Measurements from ENCODE around the gene MALAT1.
"Not testable (repeated sequence)": the region's sequence is repeated elsewhere in the genome, so short reads cannot be mapped to it uniquely, and the experiment has no call there.

The MALAT1 gene

DNA sequence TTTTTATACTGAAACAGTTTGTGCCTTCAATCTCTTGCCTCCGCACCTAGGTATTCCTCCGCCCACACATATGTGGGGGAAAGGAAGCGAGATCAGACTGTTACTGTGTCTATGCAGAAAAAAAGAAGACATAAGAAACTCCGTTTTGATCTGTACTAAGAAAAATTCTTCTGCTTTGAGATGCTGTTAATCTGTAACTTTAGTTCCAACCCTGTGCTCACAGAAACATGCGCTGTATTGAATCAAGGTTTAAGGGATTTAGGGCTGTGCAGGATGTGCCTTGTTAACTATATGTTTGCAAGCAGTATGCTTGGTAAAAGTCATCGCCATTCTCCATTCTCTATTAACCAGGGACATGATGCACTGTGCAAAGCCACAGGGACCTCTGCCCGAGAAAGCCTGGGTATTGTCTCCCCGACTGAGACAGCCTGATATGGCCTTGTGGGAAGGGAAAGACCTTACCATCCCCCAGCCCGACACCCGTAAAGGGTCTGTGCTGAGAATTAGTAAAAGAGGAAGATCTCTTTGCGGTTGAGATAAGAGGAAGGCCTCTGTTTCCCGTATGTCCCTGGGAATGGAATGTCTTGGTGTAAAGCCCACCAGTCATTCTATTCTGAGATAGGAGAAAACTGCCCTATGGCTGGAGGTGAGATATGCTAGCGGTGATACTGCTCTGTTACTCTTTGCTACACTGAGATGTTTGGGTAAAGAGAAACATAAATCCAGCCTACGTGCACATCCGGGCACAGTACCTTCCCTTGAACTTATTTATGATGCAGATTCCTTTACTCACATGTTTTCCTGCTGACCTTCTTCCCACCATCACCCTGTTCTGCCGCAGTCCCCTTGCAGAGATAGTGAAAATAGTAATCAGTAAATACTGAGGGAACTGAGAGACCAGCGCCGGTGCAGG is 24.1 kb downstream of the MALAT1 start:
- peak; percentile 48 to 72 (median 66) for DNase-seq

DNA sequence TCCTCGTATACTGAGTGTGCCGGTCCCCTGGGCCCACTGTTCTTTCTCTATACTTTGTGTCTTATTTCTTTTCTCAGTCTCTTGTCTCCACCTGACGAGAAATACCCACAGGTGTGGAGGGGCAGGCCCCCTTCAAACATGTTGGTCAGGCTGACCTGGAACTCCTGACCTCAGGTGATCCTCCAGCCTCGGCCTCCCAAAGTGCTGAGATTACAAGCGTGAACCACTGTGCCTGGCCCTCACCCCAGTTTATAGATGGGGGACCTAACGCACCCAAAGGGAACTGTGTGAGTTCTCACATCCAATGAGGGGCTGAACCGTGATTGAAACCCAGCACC is 24.8 kb downstream of the MALAT1 start:
- not testable (repeated sequence) for DNase-seq

DNA sequence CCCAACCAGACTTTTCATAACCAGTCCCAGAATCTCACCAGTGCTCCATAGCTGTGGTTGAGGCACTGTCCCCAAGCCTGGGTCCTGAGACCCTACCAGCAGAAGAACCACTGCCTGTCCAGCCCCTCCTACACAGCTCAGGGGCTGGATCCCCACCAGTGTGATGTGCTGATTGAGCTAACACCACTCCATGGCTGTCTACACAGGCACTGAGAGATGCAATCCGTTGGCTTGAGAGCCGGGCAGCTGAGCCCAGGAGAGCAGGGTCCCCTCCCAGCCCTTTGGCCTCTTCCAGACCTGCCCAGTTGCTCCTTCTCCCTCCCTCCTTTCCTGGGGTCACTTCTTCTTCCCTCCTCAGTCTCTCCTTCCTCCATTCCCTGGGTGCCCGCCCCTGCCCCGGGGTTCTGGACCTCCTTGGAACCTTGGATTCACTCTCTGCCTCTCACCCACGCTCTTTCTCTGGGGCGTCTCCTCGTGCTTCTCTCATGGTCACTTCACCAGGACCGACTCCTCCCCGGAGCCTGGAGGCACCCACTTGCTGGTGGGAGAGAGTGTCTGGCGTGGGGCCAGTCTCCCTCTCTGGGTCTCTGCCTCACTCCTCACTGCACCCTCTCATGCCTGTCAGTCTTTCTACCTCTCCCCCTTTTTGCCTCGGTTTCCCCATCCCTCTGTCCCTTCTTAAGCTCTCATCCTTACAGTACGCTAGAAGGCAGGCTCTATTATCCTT is 25.3 kb downstream of the MALAT1 start:
- peak in 2 of 4 experiments; percentile 23 to 34 for DNase-seq

DNA sequence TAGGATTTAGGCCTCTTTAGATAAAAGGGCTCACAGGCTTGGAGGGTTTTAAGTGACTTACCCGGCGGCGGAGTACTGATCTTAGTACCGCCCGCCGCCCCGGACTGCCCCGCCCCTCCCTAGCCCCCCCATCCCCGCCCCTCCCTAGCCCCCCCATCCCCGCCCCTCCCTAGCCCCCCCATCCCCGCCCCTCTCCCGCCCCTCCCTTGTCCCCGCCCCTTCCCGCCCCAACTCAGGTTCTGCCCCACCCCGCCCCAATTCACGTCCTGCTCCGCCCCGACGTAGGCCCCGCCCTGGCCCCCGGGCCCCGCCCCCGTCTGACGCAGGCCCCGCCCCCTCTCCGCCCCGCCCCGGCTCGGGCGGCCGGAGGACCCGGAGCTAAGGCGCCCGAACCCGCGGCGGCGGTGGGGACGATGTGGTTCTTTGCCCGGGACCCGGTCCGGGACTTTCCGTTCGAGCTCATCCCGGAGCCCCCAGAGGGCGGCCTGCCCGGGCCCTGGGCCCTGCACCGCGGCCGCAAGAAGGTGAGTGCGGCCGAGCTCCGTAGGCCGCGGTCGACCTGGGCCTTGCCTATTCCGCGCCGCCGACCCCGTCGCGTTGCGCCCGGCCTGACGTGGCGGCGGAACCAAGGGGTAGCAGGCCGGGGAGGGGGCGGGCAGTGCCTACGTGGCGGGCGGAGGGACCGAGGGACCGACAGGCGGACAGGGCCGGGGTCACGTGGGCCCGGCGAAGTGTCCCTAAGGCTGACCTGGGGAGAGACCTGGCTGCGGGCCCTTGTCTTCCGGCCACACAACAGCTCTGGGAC is 26.1 kb downstream of the MALAT1 start, which contains the start of gene SCYL1:
SCYL1 (plus strand) TSS at position 343 of the 805 bp plus-strand sequence; CDS start at position 414, 71 bp downstream.
- peak; percentile 72 to 93 (median 84) for DNase-seq

DNA sequence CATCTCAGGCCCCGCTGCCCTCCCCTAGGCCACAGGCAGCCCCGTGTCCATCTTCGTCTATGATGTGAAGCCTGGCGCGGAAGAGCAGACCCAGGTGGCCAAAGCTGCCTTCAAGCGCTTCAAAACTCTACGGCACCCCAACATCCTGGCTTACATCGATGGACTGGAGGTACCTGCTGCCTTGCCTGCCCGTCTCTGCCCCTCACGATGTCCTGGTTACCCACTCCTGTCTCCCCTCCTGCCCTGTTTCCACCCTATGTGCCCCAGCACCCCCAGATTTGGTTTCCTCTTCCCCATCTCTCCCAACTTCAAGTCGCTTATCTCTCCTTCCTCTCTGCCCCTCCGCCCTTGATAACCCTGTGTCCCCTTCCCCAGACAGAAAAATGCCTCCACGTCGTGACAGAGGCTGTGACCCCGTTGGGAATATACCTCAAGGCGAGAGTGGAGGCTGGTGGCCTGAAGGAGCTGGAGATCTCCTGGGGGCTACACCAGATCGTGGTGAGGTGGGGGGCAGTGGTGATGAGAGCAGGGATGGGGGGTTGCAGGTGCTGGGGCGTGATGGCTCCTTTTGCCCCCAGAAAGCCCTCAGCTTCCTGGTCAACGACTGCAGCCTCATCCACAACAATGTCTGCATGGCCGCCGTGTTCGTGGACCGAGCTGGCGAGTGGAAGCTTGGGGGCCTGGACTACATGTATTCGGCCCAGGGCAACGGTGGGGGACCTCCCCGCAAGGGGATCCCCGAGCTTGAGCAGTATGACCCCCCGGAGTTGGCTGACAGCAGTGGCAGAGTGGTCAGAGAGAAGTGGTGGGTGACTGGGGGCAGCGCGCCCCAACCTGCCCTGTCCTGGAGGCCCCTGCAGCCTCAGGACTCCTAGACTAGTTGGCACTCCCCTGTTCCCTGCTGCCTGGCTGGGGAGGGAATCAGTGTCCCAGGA is 27.0 kb downstream of the MALAT1 start:
- DNase-seq, result peak in 1 of 4 experiments; percentile 1

DNA sequence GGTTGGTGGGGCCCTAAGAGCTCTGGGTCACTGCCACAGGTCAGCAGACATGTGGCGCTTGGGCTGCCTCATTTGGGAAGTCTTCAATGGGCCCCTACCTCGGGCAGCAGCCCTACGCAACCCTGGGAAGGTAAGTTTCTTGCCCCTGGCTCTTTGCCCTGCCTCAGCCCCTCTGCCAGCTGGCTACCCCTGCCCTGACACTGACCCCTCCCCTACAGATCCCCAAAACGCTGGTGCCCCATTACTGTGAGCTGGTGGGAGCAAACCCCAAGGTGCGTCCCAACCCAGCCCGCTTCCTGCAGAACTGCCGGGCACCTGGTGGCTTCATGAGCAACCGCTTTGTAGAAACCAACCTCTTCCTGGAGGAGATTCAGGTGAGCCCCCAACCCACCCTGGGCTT is 27.9 kb downstream of the MALAT1 start:
- DNase-seq, result peak in 1 of 4 experiments; percentile 0

DNA sequence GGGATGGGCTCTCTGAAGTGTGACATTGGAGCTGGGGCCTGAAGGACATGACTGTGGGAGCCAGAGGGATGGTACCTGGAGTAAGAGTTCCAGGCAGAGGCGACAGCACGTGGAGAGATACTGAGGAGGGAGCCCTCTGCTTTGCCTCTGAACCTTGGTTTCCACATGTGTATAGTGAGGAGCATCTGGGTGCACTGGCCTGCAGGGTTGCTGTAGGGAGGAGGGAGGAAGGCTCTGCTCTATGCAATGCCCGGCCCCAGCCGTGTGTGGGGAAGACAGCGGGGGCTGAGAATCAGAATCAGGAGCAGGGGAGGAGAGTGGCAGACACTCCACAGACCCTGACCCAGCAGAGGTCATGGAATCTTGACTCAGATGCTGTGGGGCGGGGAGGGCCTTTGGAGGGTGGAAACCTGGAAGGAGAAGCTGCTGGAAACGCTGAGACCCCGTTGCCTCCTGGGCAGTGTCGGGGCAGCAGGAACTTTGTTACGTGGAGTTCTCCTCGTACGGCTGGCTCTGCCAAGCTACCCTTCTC is 30.0 kb downstream of the MALAT1 start:
- DNase-seq, result peak in 1 of 4 experiments; percentile 0

DNA sequence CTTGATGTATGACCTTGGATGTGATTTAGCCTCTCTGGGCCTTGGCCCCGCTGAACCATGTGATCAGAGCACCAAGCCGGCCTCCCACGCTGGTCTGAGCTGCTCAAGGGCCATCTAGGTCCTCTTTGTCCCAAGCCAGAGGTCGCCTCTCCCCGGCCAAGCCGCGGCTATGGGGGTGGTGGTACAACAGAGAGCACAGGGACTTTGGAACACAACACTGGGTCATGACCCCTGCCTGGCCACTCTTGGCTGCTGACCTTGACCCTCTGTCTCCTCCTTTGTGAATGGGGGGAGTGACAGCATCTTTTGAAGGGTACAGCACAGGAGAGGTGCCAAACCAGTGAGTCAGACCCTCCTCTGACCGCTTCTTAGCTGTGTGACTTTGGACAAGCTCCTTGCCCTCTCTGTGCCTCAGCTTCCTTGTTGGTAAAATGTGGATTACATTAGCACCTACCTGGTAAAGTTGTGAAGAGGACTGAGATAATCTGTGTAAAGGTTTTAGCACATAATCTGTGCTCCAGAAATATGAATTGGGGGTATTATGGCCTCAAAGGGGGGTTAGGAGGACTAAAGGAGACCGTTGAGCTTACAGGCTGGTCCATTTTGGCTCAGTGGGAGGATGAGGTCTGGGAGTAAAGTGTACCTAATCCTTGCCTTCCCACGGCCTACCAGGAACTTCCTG is 30.8 kb downstream of the MALAT1 start:
- peak in 1 of 4 experiments; percentile 1 for DNase-seq

DNA sequence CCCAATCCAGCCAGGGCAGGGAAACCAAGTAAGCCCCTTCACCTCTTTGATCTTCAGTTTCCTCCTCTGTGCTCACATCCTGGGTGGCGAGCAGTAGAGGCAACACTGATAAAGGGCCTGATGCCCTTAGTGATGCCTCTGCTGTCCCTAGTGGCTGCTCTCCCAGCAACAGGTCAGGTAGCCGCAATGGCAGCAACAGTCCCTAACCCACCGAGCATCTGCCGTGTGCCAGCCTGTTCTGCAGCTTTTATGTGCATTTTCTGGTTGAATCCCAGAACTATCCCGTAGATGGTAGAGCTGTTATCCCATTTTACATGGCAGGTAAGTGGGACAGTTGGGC is 31.3 kb downstream of the MALAT1 start:
- peak in 1 of 4 experiments; percentile 2 for DNase-seq

DNA sequence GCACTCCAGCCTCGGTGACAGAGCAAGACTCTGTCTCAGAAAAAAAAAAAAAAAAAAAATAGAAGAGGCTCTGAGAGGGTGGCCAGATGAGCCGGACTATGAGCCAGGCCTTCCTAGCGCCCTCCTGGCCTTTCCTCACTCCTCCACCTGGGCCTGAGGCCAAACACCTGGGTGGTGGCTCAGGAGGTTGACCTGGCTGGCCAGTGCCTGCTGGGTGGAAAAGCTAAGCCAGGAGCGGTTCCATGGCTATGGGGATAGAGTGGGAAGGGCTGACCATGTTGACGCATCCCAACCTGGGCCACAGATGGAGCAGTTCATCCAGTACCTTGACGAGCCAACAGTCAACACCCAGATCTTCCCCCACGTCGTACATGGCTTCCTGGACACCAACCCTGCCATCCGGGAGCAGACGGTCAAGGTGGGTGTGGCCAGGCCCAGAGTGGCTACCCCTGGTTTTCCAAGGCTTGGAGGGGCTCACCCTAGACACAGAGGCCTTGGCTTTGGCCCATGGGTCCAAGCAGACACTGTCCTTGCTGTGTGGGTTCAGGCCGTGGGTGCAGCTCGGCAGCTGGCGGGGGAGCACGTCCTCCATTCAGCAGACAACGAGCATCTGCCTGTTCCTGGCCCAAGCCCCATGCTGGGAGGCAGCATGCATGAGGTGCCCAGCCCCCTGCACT is 33.7 kb downstream of the MALAT1 start:
- peak in 1 of 4 experiments; percentile 2 for DNase-seq

DNA sequence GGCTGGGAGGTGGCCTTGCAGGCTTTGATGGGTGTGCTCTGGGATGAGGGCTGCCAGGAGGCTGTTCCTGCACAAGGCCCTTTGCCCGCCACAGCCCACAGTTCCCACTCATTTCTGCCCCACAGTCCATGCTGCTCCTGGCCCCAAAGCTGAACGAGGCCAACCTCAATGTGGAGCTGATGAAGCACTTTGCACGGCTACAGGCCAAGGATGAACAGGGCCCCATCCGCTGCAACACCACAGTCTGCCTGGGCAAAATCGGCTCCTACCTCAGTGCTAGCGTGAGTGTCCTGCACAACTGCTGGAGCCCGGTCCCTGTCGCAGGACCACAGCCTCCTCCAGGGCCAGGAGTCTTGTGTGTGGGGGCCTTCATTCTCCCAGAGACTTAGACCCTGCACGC is 36.3 kb downstream of the MALAT1 start:
- peak in 1 of 4 experiments; percentile 0 for DNase-seq

DNA sequence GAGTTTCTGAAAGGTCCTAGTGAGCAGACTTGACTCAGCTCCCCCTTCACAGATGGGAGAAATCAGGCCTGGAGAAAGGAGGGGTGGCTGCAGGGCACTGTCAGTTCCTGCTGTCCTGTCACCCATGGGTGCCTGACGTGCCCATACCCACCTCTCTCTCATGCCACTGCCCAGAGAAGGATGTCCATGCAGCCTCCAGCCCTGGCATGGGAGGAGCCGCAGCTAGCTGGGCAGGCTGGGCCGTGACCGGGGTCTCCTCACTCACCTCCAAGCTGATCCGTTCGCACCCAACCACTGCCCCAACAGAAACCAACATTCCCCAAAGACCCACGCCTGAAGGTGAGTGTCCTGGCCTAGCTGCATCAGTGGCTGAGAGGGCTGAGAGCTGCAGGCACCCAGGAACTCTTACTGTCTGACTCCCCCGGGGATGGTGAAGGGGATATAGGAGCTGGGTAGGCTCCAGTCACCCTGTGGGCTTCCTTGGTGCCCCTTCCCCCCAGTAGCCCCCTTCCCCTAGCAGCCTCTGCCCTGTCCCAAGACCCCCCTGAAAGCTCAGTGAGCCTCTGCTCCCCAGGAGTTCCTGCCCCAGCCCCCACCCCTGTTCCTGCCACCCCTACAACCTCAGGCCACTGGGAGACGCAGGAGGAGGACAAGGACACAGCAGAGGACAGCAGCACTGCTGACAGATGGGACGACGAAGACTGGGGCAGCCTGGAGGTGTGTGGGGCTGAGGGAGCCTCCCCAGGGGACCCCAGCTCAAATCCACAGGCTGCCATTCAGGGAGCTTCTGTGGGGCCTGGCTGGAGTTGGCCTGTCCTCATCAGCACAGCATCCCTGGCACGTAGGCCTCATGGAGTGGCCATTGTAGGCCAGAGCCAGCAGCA is 37.8 kb downstream of the MALAT1 start:
- DNase-seq, result peak in 1 of 4 experiments; percentile 1

DNA sequence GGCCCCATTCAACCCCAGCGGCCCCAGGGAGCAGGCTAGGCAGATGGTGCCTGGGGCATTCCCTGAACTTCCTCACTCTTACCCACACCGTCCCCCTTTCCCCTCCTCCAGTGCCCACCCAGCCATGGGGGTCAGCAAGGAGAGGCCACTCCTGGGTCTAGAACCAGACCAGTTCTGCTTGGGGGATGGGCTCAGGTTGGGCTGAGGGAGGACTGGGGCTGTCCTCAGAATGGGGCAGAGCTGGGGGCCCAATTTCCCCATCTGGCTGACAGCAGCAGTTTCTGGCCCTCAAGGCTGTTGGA is 38.4 kb downstream of the MALAT1 start:
- DNase-seq, result no peak

DNA sequence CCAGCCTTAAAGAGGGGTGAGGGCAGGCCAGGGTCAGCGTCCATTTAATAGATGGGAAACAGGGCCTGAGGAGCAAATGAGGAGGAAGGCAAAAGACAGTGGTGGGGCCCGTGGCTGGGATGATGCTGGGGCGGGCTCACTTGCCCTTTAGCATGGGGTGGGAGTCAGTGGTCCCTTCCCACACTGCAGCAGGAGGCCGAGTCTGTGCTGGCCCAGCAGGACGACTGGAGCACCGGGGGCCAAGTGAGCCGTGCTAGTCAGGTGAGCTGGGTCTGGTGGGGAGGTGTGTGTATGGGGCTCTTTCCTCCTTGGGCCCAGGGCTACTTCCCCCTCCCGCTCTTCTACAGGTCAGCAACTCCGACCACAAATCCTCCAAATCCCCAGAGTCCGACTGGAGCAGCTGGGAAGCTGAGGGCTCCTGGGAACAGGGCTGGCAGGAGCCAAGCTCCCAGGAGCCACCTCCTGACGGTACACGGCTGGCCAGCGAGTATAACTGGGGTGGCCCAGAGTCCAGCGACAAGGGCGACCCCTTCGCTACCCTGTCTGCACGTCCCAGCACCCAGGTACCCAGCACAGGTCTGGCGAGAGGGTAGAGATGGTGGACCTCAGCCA is 38.9 kb downstream of the MALAT1 start:
- DNase-seq, result peak in 1 of 4 experiments; percentile 2

DNA sequence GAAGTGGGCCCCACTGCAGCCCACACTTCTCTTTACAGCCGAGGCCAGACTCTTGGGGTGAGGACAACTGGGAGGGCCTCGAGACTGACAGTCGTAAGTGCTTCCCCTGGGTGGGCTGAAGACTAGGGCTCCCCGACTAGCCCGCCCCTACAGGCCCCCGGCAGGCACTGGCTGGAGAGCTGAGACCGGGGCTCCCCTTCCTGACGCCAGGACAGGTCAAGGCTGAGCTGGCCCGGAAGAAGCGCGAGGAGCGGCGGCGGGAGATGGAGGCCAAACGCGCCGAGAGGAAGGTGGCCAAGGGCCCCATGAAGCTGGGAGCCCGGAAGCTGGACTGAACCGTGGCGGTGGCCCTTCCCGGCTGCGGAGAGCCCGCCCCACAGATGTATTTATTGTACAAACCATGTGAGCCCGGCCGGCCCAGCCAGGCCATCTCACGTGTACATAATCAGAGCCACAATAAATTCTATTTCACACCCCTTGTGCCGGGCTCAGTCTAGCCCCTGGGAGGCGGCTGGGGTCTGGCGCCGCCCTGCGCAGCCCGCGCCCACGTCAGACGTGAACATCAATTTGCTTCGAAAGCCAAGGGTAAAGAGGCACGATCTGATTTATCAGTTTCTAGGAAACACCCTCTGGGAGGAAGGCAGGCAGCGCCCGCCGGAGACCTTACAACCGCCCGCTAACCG is 39.5 kb downstream of the MALAT1 start:
- no peak for DNase-seq

DNA sequence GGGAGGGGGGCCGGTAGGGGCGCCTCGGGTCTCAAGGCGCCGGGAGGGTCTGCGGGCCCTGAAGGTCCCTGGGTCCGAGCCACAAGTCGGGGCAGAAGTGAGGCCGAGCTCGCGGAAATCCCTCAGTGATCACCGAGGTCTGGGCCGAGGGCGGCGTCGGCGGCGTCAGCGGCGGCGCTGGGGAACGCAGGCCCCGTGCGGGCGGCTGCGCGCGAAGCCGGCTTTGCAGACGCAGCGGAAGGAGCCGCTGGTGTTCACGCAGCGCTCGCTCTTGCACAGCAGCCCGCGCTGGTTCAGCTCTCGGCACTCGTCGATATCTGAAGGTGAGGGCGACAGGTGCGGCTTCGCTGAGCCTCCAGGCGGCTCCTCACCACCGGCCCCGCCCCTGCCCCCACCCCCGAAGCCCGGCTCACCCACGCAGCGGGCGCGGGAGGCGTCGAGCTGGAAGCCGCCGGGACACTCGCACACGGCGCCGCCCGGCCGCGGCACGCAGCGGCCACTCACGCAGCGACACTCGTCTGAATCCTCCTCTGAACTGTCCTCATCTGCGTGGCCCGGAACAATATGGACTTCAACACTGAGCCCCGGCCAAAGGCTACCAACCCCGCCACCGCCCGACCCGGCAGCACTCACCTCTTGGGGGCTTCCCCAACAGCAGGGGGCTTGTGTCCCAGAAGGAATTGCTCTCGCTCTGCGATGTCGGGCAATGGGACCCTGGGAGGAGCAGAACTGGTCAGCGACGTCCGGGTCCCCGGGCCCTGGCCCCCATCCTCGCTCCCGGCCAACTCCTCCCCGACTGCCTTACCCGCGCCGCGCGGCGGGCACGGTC is 40.3 kb downstream of the MALAT1 start:
- DNase-seq, result no peak

DNA sequence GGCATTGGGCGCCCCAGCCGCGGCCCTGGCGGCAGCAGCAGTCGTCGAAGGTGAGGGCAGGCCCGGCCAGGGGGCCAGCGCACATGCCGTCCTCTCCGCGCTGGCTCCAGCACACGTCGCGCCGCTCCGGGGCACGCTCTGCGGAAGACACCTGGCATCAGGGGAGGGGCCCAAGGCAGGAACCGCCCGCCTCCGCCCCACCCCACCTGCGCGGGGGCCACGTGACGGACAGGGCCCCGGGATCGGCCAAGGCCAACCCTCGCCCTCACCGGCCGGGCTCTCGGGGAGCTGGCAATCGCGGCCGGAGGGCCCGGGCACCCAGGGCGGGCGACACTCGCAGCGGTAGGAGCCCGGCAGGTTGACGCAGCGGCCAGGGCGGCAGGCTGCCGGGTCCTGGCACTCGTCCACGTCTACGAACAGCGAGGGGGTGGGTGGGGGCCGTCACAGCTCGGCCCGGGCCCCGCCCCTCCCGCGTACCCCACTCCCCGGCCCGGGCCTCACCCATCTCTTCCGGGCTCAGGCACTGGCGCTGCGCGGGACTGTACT is 41.0 kb downstream of the MALAT1 start:
- no peak for DNase-seq

All from suppressor macrophage (primary cell).